Activated CD4-positive, alpha-beta memory T cell treated with anti-CD3 and anti-CD28 coated beads for 36 hours (primary cell): ENCODE results near the gene LSMEM2. TPM values are rescaled to one million over a fixed set of nuclear protein-coding genes. Genes with fewer than 3 reads are reported as not detected.
"Not testable (repeated sequence)": the region's sequence is repeated elsewhere in the genome, so short reads cannot be mapped to it uniquely, and the experiment has no call there.

Source experiments
- CTCF ChIA-PET: fragments of 350-600 bp; sonication (Branson Sonifier 250); formaldehyde crosslinking; loops from one replicate; lab custom pipeline; 2021; ENCODE audit warnings: antibody characterized with exemption, inconsistent platforms; lab: Charles Lee
- POLR2A ChIA-PET: fragments of 350-600 bp; sonication (Branson Sonifier 250); formaldehyde crosslinking; loops from one replicate; lab custom pipeline; 2021; ENCODE audit warnings: antibody characterized with exemption; lab: Charles Lee
- DNase-seq: peaks from one replicate; pipeline ENCODE4 v3.0.0-alpha.2; 2020
- H3K27ac Mint-ChIP-seq: one replicate; pipeline ENCODE4 v1.8.0; 2021; ENCODE audit warnings: mixed read lengths
- H3K27me3 Mint-ChIP-seq: one replicate; pipeline ENCODE4 v1.8.0; 2021; ENCODE audit warnings: mixed read lengths
- H3K36me3 Mint-ChIP-seq: one replicate; pipeline ENCODE4 v1.8.0; 2021; ENCODE audit warnings: mixed read lengths
- H3K4me1 Mint-ChIP-seq: one replicate; pipeline ENCODE4 v1.8.0; 2021; ENCODE audit warnings: low read depth, mixed read lengths
- H3K4me3 Mint-ChIP-seq: one replicate; pipeline ENCODE4 v1.8.0; 2021; ENCODE audit warnings: mild to moderate bottlenecking, mixed read lengths
- H3K9me3 Mint-ChIP-seq: one replicate; pipeline ENCODE4 v1.8.0; 2021; ENCODE audit warnings: mixed read lengths
- intact Hi-C: fragments of 100-400 bp; cut with micrococcal nuclease; formaldehyde crosslinking; loops from one replicate; pipeline ENCODE4 v1.15.1; 2023
- total RNA-seq, 2 experiments: library from RNA; stranded (reverse); gene quantifications; one replicate each; pipeline ENCODE4 v1.2.3, GENCODE V29; 2021

LSMEM2 gene
- total RNA-seq, 2 experiments from 2014 or later = not detected

DNA sequence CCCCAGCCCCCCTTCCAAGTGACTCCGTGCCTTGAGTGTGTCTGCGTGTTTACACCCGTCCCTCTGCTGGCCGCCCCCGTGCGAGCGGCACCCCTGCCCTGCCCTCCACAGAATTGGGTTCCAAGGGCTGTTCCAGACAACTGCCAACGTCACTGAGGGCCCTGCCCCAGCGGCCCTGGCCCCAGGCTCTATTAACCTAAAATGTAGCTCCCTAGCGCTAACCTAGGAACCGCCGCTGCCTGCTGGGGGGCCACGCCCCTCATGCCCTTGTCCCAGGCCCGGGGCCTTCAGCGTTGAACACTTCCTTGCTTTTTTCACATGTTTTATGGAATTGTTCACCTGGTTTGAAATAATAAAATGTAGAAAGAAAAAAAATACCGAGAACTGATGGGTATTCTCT lies 19.9 kb upstream of the LSMEM2 start:
- no peak overlapping the region for H3K27ac Mint-ChIP-seq
- CTCF ChIA-PET = interaction anchor here (0.7 to 8.2 kb wide), 8 partner anchors 10 to 328 kb away, joined by 3 to 102 read pairs (median 4); no protein-coding TSS in a partner anchor

DNA sequence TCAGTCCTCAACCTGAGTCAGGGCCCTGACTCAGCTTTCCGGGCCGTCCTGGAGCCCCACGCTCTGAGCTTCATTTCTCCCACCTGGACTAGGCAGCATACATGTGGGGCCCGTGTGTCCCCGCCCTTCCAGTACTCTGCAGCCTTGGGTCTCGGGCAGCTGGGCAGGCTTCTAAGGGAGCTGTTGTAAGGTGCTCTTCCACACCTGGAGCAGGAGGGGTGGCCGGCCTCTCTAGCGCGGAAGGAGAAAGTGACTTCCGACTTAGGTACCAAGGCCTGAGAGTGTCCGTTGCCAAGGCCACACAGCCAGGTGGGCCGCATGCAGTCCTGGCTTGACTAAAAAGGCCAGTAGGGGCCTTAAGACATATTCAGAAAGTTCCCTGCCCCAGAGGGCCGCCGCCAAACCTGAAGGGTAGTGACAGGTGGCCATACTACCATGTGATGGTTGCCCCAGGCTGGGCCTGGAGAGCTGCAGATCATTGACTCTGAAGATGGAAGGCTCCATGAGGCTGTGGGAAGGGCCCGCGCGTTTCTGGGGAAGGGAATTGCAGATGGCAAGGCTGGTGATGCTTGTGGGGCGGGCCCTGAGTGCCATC lies 19.4 kb upstream of the LSMEM2 start:
- Mint-ChIP-seq H3K27ac (peak overlapping the region; percentile 69), H3K36me3 (peaks cover 26% of the 10 kb centered on the region), H3K4me1 (peaks cover 6% of the 10 kb centered on the region), H3K9me3 (no peaks in the 10 kb centered on the region), H3K4me3 (peak overlapping the region; percentile 57), H3K27me3 (no peaks in the 10 kb centered on the region)
- intact Hi-C loops = loop anchor here (1.0 kb wide), 3 partner anchors 13 to 32 kb away; no protein-coding TSS in a partner anchor
- no peak for DNase-seq
- POLR2A ChIA-PET = interaction anchor here (1.0 to 1.8 kb wide), 4 partner anchors 13 to 32 kb away, joined by 3 to 6 read pairs (median 4); partner anchors contain the start of gene GNAI2
- CTCF ChIA-PET = interaction anchor here (0.7 to 8.2 kb wide), 11 partner anchors 11 to 328 kb away, joined by 3 to 102 read pairs (median 5); partner anchors contain the start of gene GNAI2

More for the DNA sequence above, 19.9 kb upstream of the LSMEM2 start:
- no peaks in the 10 kb centered on the region for H3K9me3 Mint-ChIP-seq
- peaks cover 6% of the 10 kb centered on the region for H3K4me1 Mint-ChIP-seq
- no peaks in the 10 kb centered on the region for H3K27me3 Mint-ChIP-seq
- POLR2A ChIA-PET = interaction anchor here (1.2 to 1.8 kb wide), 2 partner anchors 12 to 16 kb away, joined by 4 to 6 read pairs; no protein-coding TSS in a partner anchor
- intact Hi-C loops = no loop called here
- DNase-seq = no peak
- H3K4me3 Mint-ChIP-seq = no peak overlapping the region
- peaks cover 28% of the 10 kb centered on the region for H3K36me3 Mint-ChIP-seq

DNA sequence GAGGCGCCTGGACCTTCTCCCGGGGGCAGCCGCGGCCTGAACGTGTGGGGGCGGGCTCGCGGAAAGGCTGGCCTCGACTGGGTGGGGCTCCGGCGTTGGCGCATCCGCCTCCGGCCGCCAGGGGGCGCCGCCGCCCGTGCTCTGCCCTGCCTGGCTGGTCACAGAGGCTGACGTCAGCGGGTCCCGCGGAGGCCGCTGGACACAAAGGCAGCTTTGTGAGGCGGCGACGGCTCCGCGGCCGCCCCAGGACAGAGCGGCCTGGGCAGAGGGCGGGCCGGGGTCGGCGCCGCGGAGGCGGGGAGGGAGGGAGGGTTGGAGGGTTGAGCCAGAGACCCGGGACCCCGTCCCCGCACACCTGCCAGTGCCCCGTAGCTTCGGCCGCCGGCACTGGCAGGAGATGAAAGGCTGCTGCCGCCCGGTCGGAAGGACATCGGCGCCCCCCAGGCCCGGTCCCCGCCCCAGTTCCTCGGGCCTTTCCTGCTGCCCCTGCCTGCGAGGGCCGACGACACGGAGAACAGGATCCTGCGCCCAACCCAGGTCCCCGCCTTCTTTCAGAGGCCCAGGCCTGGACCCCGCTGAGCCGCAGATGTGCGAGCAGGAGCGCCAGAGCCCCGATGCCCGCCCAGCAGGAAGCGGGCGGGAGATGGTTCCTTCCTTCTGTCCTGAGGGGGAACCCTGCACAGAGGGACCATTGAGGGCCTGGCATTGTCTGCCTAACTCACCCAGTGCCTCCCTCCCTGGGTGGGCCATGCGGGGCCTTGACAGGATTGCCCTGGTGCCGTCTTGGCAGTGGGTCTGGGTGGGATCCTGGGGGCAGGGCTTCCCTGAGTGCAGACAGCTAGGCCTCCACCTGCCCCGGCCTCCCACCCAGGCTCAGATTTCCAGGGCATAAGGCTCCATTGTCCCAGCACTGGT lies 18.6 kb upstream of the LSMEM2 start:
- intact Hi-C loops = loop anchor here (1.0 kb wide), 3 partner anchors 14 to 33 kb away; no protein-coding TSS in a partner anchor
- Mint-ChIP-seq H3K27me3 (no peaks in the 10 kb centered on the region), H3K9me3 (no peaks in the 10 kb centered on the region), H3K4me3 (peak overlapping the region; percentile 59), H3K27ac (peak overlapping the region; percentile 69), H3K4me1 (peaks cover 6% of the 10 kb centered on the region), H3K36me3 (peaks cover 25% of the 10 kb centered on the region)
- ChIA-PET CTCF (interaction anchor here (0.6 to 8.2 kb wide), 18 partner anchors 11 to 329 kb away, joined by 3 to 102 read pairs (median 4); partner anchors contain the start of genes GNAI2, HYAL3 and NAA80), POLR2A (interaction anchor here (0.6 to 1.8 kb wide), 4 partner anchors 14 to 72 kb away, joined by 3 to 6 read pairs (median 4); partner anchors contain the start of gene GNAI2)
- peak; percentile 92 for DNase-seq

DNA sequence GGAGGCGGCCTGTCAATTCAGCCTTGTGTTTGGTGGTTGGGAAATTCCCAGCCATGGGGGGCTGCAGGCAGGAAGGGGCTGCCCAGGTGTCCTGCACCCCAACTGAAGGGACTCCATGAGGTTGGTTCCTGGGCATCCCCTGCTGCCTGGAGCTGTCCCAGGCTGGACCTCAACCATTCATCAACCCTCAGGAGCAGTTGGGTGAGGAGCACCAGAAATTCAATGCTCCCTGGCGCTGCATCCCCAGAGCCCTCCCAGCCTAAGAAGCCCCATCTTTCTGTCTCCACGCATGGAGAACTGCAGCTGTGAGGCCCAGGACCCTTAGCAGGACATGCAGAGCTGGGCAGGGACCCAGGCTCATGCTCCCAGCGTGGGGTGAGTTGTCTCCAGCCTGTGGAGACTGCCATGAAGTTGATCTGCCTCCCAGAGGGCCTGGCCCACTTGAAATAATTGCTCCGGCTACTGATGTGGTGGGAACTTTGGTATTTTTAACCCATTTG lies 17.9 kb upstream of the LSMEM2 start:
- DNase-seq = no peak
- peak overlapping the region; percentile 59 for H3K4me3 Mint-ChIP-seq
- intact Hi-C loops = loop anchor here (1.0 kb wide), 3 partner anchors 13 to 34 kb away; no protein-coding TSS in a partner anchor
- no peaks in the 10 kb centered on the region for H3K27me3 Mint-ChIP-seq
- POLR2A ChIA-PET = interaction anchor here (0.9 kb wide), 1 partner anchor 25 kb away, joined by 4 read pairs; the partner anchor contains the start of gene GNAI2
- H3K36me3 Mint-ChIP-seq = peaks cover 25% of the 10 kb centered on the region
- CTCF ChIA-PET = interaction anchor here (1.0 to 8.2 kb wide), 4 partner anchors 12 to 141 kb away, joined by 3 to 102 read pairs (median 50); partner anchors contain the start of genes HYAL3 and NAA80
- no peaks in the 10 kb centered on the region for H3K9me3 Mint-ChIP-seq
- no peak overlapping the region for H3K27ac Mint-ChIP-seq
- H3K4me1 Mint-ChIP-seq = peaks cover 6% of the 10 kb centered on the region

DNA sequence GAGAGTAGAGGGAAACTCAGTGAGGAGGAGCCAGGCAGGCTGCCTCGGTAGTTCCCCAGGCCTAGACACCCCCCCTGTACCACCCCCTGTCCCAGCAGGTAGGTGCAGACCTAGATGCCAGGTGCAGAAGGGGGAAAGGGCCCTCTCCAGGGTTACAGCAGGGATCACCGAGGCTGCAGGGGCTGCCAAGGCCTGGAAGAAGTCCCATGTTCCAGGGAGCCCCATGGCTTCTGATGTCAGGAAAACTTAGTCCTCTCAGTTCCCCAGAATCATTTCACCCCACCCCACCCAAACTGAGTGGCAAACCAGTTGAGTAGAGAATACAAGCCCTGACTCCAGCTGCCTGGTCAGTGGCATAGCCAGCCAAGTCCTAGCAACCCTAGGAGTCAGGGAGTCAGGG lies 17.4 kb upstream of the LSMEM2 start:
- ChIA-PET POLR2A (interaction anchor here (0.9 kb wide), 1 partner anchor 26 kb away, joined by 4 read pairs; the partner anchor contains the start of gene GNAI2), CTCF (interaction anchor here (8.0 to 8.2 kb wide), 2 partner anchors 13 to 32 kb away, joined by 96 to 102 read pairs; no protein-coding TSS in a partner anchor)
- H3K4me3 Mint-ChIP-seq = no peak overlapping the region
- H3K27ac Mint-ChIP-seq = no peak overlapping the region
- intact Hi-C loops = no loop called here
- H3K9me3 Mint-ChIP-seq = no peaks in the 10 kb centered on the region
- no peak for DNase-seq
- H3K4me1 Mint-ChIP-seq = peaks cover 6% of the 10 kb centered on the region
- H3K27me3 Mint-ChIP-seq = no peaks in the 10 kb centered on the region
- peaks cover 20% of the 10 kb centered on the region for H3K36me3 Mint-ChIP-seq

DNA sequence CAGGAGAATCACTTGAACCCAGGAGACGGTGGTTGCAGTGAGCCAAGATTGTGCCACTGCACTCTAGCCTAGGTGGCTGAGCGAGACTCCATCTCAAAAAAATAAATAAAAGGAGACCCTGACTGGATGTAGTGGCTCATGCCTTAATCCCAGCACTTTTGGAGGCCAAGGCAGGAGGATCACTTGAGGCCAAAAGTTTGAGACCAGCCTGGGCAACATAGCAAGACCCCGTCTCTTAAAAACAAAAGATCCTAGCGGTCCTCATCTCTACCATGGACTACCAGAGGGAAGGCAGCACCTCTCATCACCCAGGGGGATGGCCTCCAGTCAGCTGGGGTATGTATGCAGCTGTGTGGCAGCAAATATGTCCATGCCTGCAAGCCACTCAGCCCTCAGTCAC lies 16.7 kb upstream of the LSMEM2 start:
- H3K4me3 Mint-ChIP-seq, H3K4me1 Mint-ChIP-seq, intact Hi-C loops, DNase-seq, H3K9me3 Mint-ChIP-seq, H3K27me3 Mint-ChIP-seq, H3K27ac Mint-ChIP-seq: not testable (repeated sequence)
- ChIA-PET POLR2A (interaction anchor here (0.9 kb wide), 1 partner anchor 27 kb away, joined by 4 read pairs; the partner anchor contains the start of gene GNAI2), CTCF (interaction anchor here (1.6 to 8.0 kb wide), 3 partner anchors 13 to 34 kb away, joined by 4 to 102 read pairs (median 14); no protein-coding TSS in a partner anchor)
- peaks cover 13% of the 10 kb centered on the region for H3K36me3 Mint-ChIP-seq

DNA sequence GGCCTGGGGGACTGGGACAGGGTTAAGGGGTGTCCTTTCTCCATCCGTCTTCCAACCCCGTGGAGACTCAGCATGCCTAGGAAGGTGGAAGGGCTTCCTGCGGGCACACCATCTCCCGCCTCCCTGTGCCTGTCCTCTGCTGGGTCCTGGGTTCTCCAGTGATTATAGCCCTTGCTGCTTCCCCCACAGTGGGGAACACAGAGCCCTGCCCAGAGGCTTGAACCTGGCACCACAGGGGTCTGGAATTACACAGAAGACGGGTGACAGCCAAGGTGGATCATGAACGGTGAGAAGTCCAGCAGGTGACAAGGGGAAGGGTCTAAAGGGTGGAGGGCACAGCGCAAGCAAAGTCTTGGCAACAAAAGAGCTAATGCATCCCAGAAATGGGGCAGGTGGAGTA lies 16.1 kb upstream of the LSMEM2 start:
- Mint-ChIP-seq H3K27me3 (no peaks in the 10 kb centered on the region), H3K36me3 (peaks cover 8% of the 10 kb centered on the region), H3K9me3 (no peaks in the 10 kb centered on the region), H3K4me1 (peaks cover 4% of the 10 kb centered on the region), H3K4me3 (no peak overlapping the region), H3K27ac (no peak overlapping the region)
- ChIA-PET POLR2A (interaction anchor here (0.9 to 1.1 kb wide), 2 partner anchors 9 to 64 kb away, joined by 3 to 4 read pairs; no protein-coding TSS in a partner anchor), CTCF (interaction anchor here (1.1 to 2.3 kb wide), 4 partner anchors 11 to 37 kb away, joined by 3 to 14 read pairs (median 4); no protein-coding TSS in a partner anchor)
- intact Hi-C loops = no loop called here
- DNase-seq = no peak

DNA sequence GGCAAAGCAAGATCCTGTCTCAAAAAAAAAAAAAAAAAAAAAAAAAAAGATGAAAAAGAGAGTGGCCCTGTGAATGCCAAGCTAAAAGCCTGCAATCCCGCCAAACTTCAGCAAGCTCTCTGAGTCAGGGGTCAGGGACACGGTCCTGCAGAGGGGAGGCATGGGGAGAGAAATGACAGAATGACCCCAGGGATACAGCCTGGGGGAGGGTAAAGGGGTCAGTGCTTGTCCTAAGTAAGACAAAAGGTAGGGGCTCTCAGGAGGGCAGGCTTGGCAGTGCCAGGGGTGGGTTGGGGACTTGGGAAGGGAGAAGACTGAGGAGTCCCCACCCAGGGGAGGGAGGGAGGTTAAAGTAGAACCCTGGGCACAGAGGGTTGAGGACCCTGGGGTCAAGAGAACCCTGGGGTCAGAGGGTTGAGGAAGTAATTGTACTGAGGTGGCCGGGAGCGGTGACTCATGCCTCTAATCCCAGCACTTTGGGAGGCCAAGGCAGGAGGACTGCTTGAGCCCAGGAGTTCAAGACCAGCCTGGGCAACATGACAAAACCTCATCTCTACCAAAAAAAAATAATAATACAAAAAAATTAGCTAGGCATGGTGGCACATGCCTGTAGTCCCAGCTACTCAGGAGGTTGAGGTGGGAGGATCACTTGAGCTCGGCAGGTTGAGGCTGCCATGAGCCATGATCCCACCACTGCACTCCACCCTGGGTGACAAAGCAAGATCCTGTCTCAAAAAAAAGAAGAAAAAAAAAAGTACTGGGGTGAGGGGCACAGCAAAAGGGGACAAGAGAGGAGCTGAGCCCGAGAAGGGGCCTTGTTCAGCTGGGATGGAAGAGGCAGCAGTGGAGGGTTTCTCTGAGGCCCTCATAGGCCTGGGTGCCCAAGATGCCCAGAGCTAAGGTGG lies 15.2 kb upstream of the LSMEM2 start:
- H3K27me3 Mint-ChIP-seq = no peaks in the 10 kb centered on the region
- no peaks in the 10 kb centered on the region for H3K9me3 Mint-ChIP-seq
- intact Hi-C loops = no loop called here
- no peak overlapping the region for H3K4me3 Mint-ChIP-seq
- peaks cover 4% of the 10 kb centered on the region for H3K4me1 Mint-ChIP-seq
- DNase-seq = no peak
- no peak overlapping the region for H3K27ac Mint-ChIP-seq
- ChIA-PET CTCF (interaction anchor here (0.6 to 2.3 kb wide), 8 partner anchors 11 to 143 kb away, joined by 3 to 14 read pairs (median 4); no protein-coding TSS in a partner anchor), POLR2A (interaction anchor here (0.9 to 1.1 kb wide), 3 partner anchors 9 to 65 kb away, joined by 3 to 4 read pairs (median 3); no protein-coding TSS in a partner anchor)
- no peaks in the 10 kb centered on the region for H3K36me3 Mint-ChIP-seq

DNA sequence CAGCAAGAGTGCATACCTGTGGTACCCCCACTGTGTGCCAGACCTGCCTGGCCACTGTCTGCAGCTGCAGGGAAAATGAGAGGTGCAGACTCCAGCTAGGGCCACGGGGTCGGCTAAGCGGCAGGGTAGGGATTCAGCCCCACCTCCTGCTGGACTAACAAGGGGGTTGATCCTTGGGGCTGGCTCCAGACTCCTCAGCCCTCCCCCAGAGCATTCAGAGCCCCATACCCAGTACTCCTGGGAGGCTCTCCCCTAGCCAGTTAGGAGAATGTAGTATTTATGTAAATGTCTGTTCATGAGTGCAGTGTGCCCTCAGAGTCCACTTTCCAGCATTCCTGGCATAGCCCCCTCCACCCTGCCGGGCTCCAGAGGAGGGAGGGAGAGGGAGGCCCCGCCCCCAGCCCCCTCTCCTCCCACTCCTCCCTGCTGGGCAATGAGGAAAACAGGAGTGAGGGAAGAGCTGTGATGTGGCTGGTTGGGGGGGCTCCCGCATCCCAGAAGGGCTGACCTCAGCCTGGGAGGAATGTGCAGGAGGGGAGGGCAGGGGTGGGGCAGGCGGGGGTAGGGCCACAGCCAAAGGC lies 14.4 kb upstream of the LSMEM2 start:
- no peaks in the 10 kb centered on the region for H3K9me3 Mint-ChIP-seq
- no peaks in the 10 kb centered on the region for H3K36me3 Mint-ChIP-seq
- CTCF ChIA-PET = interaction anchor here (0.6 to 2.3 kb wide), 5 partner anchors 10 to 144 kb away, joined by 3 to 14 read pairs (median 5); no protein-coding TSS in a partner anchor
- no peak overlapping the region for H3K4me3 Mint-ChIP-seq
- peaks cover 4% of the 10 kb centered on the region for H3K4me1 Mint-ChIP-seq
- intact Hi-C loops = no loop called here
- POLR2A ChIA-PET = interaction anchor here (1.0 to 1.3 kb wide), 2 partner anchors 16 to 18 kb away, joined by 3 to 4 read pairs; no protein-coding TSS in a partner anchor
- no peaks in the 10 kb centered on the region for H3K27me3 Mint-ChIP-seq
- H3K27ac Mint-ChIP-seq = no peak overlapping the region
- DNase-seq = no peak

DNA sequence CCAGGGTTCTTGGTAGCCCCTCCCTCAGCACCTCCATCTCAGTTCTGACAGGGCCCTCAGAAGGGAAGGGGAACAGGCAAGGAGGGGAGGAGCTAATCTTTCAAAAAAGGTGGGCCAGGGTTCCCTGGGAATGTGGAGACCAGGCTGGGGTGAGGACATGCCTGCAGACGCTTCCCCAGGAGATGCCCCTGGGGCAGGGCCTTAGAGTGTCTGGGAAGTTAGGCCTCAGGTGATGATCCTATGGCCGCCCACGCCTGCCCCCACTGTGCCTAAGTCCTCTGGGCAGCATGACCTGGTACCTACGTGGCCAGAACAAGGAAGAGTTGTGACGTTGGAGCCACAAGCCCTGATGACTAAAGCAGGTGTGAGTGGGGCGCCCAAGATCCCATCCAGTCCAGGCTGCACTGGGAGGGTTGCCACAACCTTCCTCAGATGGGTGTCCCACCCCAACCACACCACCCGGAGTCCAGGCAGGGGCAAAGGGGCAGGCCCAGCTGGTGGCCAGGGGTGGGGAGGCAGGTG lies 13.9 kb upstream of the LSMEM2 start:
- POLR2A ChIA-PET = interaction anchor here (1.3 kb wide), 1 partner anchor 17 kb away, joined by 4 read pairs; no protein-coding TSS in a partner anchor
- H3K36me3 Mint-ChIP-seq = no peaks in the 10 kb centered on the region
- H3K4me3 Mint-ChIP-seq = no peak overlapping the region
- no peak overlapping the region for H3K27ac Mint-ChIP-seq
- no peaks in the 10 kb centered on the region for H3K27me3 Mint-ChIP-seq
- CTCF ChIA-PET = no interaction called here
- no peaks in the 10 kb centered on the region for H3K9me3 Mint-ChIP-seq
- intact Hi-C loops = no loop called here
- no peaks in the 10 kb centered on the region for H3K4me1 Mint-ChIP-seq
- no peak for DNase-seq
